Kidney tubule cell (primary cell): ENCODE results near the gene MRPS11.
"Not testable (repeated sequence)": the region's sequence is repeated elsewhere in the genome, so short reads cannot be mapped to it uniquely, and the experiment has no call there.

Source experiments
- DNase-seq: peaks from one replicate; pipeline ENCODE4 v3.0.0-alpha.2; 2018; ENCODE audit warnings: low spot score

Gene MRPS11

GRCh38 chr15:88489321-88489720 is 21.8 kb downstream of the MRPS11 start:
- no peak for DNase-seq

GRCh38 chr15:88490036-88490435 is 22.5 kb downstream of the MRPS11 start:
- no peak for DNase-seq

- no peak for DNase-seq
Measured at GRCh38 chr15:88491158-88491557, 23.6 kb downstream of the MRPS11 start.

- no peak for DNase-seq
Measured at GRCh38 chr15:88493844-88494243, 26.3 kb downstream of the MRPS11 start.

- no peak for DNase-seq
Measured at GRCh38 chr15:88497109-88497765, 29.7 kb downstream of the MRPS11 start.

GRCh38 chr15:88498996-88499395 is 31.5 kb downstream of the MRPS11 start:
- no peak for DNase-seq

- no peak for DNase-seq
Measured at GRCh38 chr15:88504445-88504844, 36.9 kb downstream of the MRPS11 start.

GRCh38 chr15:88505721-88506120 is 38.2 kb downstream of the MRPS11 start:
- DNase-seq, result peak; percentile 6

- DNase-seq, result no peak
Measured at GRCh38 chr15:88506628-88507027, 39.1 kb downstream of the MRPS11 start.

GRCh38 chr15:88509321-88509720 is 41.8 kb downstream of the MRPS11 start:
- DNase-seq, result no peak

- DNase-seq, result no peak
Measured at GRCh38 chr15:88509964-88510363, 42.5 kb downstream of the MRPS11 start.

GRCh38 chr15:88511161-88511560 is 43.7 kb downstream of the MRPS11 start:
- no peak for DNase-seq

- no peak for DNase-seq
Measured at GRCh38 chr15:88512078-88512477, 44.6 kb downstream of the MRPS11 start.

- no peak for DNase-seq
Measured at GRCh38 chr15:88512601-88513000, 45.1 kb downstream of the MRPS11 start.

- DNase-seq, result peak; percentile 19
Measured at GRCh38 chr15:88513195-88513594, 45.7 kb downstream of the MRPS11 start.

GRCh38 chr15:88518903-88519302 is 51.4 kb downstream of the MRPS11 start:
- no peak for DNase-seq

GRCh38 chr15:88524094-88524493 is 56.6 kb downstream of the MRPS11 start:
- not testable (repeated sequence) for DNase-seq

- no peak for DNase-seq
Measured at GRCh38 chr15:88525418-88525817, 57.9 kb downstream of the MRPS11 start.

- no peak for DNase-seq
Measured at GRCh38 chr15:88526247-88526879, 58.9 kb downstream of the MRPS11 start.

- DNase-seq, result no peak
Measured at GRCh38 chr15:88529021-88529630, 61.6 kb downstream of the MRPS11 start.
